K562 (cell line): ENCODE measurements around the gene MTHFR. TPM values are rescaled to one million over a fixed set of nuclear protein-coding genes. Genes with fewer than 3 reads are reported as not detected.

ENCODE experiments used
- ADNP ChIP-seq: fragments of 200-800 bp; sonication (Bioruptor generic); IDR thresholded peaks from 2 replicates; pipeline ENCODE4 v1.6.1; 2016; ENCODE audit warnings: missing genetic modification characterization, missing compliant biosample characterization
- BACH1 ChIP-seq: fragments of 200-800 bp; sonication (Bioruptor generic); IDR thresholded peaks from 2 replicates; pipeline ENCODE4 v1.6.1; 2016; ENCODE audit warnings: missing genetic modification characterization, missing compliant biosample characterization
- BCL6 ChIP-seq: fragments of 250-450 bp; sonication (Bioruptor Pico); IDR thresholded peaks from 2 replicates; pipeline ENCODE4 v1.4.0; 2020
- E2F3 ChIP-seq: fragments of 250-450 bp; sonication (Bioruptor Pico); IDR thresholded peaks from 2 replicates; pipeline ENCODE4 v1.4.0; 2020; ENCODE audit warnings: mild to moderate bottlenecking
- FOXK2 ChIP-seq, 2 experiments: fragments of 450-650 bp; IDR thresholded peaks in 1 of 2; conservative IDR thresholded peaks in 1 of 2; 2 replicates each; pipeline ENCODE4 v1.6.1; 2016; ENCODE audit warnings: low read depth in 2 of 2, mild to moderate bottlenecking in 1 of 2
- HNRNPUL1 ChIP-seq: fragments of 200-400 bp; formaldehyde crosslinking; IDR thresholded peaks from 2 replicates; pipeline ENCODE4 v1.6.1; 2017; ENCODE audit warnings: low read length
- MCM5 ChIP-seq: fragments of 450-650 bp; IDR thresholded peaks from 2 replicates; pipeline ENCODE4 v1.6.1; 2016; ENCODE audit warnings: low read depth
- SMARCC2 ChIP-seq: fragments of 450-650 bp; IDR thresholded peaks from 2 replicates; pipeline ENCODE4 v1.6.1; 2017; ENCODE audit warnings: antibody characterized with exemption, moderate library complexity, mild to moderate bottlenecking, low read depth
- STAT6 ChIP-seq: sonication (generic); formaldehyde crosslinking; IDR thresholded peaks from 2 replicates; pipeline ENCODE4 v1.8.1; 2023; ENCODE audit warnings: mild to moderate bottlenecking, missing genetic modification reagents
- TOE1 ChIP-seq, 2 experiments: fragments of 450-650 bp in 1 of 2; sonication (generic) in 1 of 2; formaldehyde crosslinking in 1 of 2; IDR thresholded peaks; 2 replicates each; pipeline versions ENCODE4 v1.7.1 to v1.8.0; 2016 to 2022; ENCODE audit warnings: borderline replicate concordance in 2 of 2, mild to moderate bottlenecking in 2 of 2, antibody characterized with exemption in 1 of 2, inconsistent platforms in 1 of 2, low read depth in 1 of 2, missing genetic modification reagents in 1 of 2, moderate library complexity in 1 of 2
- ZNF134 ChIP-seq: fragments of 250-450 bp; sonication (Bioruptor Pico); conservative IDR thresholded peaks from 2 replicates; pipeline ENCODE4 v1.4.0; 2020
- ZNF143 ChIP-seq: sonication (generic); formaldehyde crosslinking; IDR thresholded peaks from 2 replicates; pipeline ENCODE4 v1.9.0; 2022; ENCODE audit warnings: mild to moderate bottlenecking, missing genetic modification reagents
- ZNF174 ChIP-seq: fragments of 250-450 bp; sonication (Bioruptor Pico); IDR thresholded peaks from 2 replicates; pipeline ENCODE4 v1.4.0; 2020; ENCODE audit warnings: mild to moderate bottlenecking
- polyA plus RNA-seq, 8 experiments: library from polyadenylated mRNA; depleted of rRNA in 4 of 8; stranded (reverse) in 5 of 8; unstranded in 3 of 8; fragments of >200 nt; fragmentation: Nextera tagmentation in 2 of 8; fragmentation: Illumina TruSeq in 1 of 8; extraction: Ambion mirVana in 2 of 8; extraction: Trizol in 1 of 8; gene quantifications; 2 replicates each; pipeline versions ENCODE4 v1.2.1 to v1.2.3, GENCODE V29; 2011 to 2014; ENCODE audit warnings: inconsistent platforms in 1 of 8, missing spikeins in 1 of 8
- total RNA-seq, 7 experiments: library from RNA; depleted of rRNA in 6 of 7; stranded (reverse); fragments of >200 nt in 6 of 7; fragmentation: Illumina TruSeq in 2 of 7; extraction: Trizol in 2 of 7; gene quantifications; 2 replicates each; pipeline versions ENCODE4 v1.2.1 to v1.2.3, GENCODE V29; 2011 to 2021; ENCODE audit warnings: low replicate concordance in 1 of 7
- TF ChIP-seq, protein P1 (sequence below), 2 experiments: fragments of 450-650 bp in 1 of 2; sonication (generic) in 1 of 2; formaldehyde crosslinking in 1 of 2; IDR thresholded peaks; 2 replicates each; pipeline versions ENCODE4 v1.7.1 to v1.9.0; 2016 to 2022; ENCODE audit warnings: inconsistent platforms in 1 of 2, mild to moderate bottlenecking in 1 of 2, missing genetic modification reagents in 1 of 2

MTHFR gene
- total and polyA plus RNA-seq, 9 of the 15 experiments (the other 6 are each of a cell fraction or from before 2014, with no cell fraction given), result 5.0 to 104 (median 62.6) TPM

DNA sequence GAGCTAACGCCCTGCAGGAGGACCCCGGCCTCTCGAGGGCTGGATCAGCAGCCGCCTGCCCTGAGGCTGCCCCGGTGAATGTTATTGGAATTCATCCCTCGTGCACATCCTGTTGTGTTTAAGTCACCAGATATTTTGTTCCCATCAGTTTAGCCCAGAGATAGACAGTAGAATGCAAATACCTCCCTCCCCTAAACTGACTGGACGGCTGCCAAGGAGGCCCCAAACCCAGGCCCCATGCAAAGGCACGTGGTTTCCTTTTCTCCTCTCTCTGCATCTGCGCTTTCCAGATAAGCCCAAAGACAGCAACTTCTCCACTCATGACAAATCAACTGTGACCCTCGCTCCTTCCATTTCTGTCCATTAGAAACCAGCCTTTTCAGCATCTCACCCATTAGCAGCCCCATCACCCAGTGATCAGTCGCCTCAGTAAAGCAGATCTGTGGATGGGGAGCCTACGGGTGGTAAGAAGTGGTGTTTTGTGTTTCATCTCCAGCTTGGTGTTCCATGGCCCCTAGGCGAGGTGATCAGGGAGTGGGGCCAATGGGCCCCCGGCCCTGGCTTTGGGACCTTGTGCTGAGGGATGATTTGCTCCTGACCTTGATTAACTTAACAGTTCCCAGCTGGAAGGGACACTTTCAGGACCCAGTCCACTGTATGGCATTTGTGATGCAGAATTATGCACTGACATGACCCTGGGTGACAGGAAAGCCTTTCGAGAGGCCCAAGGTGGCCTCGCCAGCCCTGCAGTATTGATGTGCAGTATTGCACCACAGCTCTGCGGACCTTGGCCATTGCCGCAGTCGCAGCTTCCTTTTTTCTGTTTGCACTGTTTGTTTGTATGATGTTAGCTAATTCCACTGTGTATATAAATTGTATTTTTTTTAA, 36.6 kb upstream of the MTHFR start (continued):
- 0 out of 2 replicates have a peak, but pooled peaks have one; percentile 12 for TF ChIP-seq ZNF134 (CRISPR knock-in tag)
- TF ChIP-seq SMARCC2, result peak; percentile 90
- TF ChIP-seq BACH1 (tag), result peak; percentile 44; the same call in 1 of the 2 replicates
- TF ChIP-seq TOE1 (IDR thresholded peaks at IDR 0.05; ENCODE audit: borderline replicate concordance), result peak; percentile 95
- no peak for TF ChIP-seq TOE1 (CRISPR knock-in tag; IDR thresholded peaks at IDR 0.05; ENCODE audit: borderline replicate concordance, low read depth)
- TF ChIP-seq FOXK2 (conservative IDR thresholded peaks at IDR 0.05 in 1 of 2, IDR thresholded peaks at IDR 0.05 in 1 of 2; ENCODE audit: low read depth in 2 of 2), result peak; percentile 87 to 88
- TF ChIP-seq ADNP (tag), result no peak
- TF ChIP-seq ZNF143, result peak; percentile 51; the same call in 1 of the 2 replicates
- TF ChIP-seq E2F3 (CRISPR knock-in tag), result no peak; the same call in 1 of the 2 replicates
- no peak for TF ChIP-seq HNRNPUL1
- TF ChIP-seq MCM5, result no peak
- TF ChIP-seq, protein P1, sequence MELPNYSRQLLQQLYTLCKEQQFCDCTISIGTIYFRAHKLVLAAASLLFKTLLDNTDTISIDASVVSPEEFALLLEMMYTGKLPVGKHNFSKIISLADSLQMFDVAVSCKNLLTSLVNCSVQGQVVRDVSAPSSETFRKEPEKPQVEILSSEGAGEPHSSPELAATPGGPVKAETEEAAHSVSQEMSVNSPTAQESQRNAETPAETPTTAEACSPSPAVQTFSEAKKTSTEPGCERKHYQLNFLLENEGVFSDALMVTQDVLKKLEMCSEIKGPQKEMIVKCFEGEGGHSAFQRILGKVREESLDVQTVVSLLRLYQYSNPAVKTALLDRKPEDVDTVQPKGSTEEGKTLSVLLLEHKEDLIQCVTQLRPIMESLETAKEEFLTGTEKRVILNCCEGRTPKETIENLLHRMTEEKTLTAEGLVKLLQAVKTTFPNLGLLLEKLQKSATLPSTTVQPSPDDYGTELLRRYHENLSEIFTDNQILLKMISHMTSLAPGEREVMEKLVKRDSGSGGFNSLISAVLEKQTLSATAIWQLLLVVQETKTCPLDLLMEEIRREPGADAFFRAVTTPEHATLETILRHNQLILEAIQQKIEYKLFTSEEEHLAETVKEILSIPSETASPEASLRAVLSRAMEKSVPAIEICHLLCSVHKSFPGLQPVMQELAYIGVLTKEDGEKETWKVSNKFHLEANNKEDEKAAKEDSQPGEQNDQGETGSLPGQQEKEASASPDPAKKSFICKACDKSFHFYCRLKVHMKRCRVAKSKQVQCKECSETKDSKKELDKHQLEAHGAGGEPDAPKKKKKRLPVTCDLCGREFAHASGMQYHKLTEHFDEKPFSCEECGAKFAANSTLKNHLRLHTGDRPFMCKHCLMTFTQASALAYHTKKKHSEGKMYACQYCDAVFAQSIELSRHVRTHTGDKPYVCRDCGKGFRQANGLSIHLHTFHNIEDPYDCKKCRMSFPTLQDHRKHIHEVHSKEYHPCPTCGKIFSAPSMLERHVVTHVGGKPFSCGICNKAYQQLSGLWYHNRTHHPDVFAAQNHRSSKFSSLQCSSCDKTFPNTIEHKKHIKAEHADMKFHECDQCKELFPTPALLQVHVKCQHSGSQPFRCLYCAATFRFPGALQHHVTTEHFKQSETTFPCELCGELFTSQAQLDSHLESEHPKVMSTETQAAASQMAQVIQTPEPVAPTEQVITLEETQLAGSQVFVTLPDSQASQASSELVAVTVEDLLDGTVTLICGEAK (IDR thresholded peaks at IDR 0.05), result no peak
- TF ChIP-seq, protein P1 (CRISPR knock-in tag; IDR thresholded peaks at IDR 0.05), result no peak
- no peak for TF ChIP-seq BCL6 (CRISPR knock-in tag)
- TF ChIP-seq STAT6 (CRISPR knock-in tag), result no peak
- TF ChIP-seq ZNF174 (CRISPR knock-in tag), result no peak
